SW480 (cell line): ENCODE measurements around the gene LDB3.

Source experiments
- DNase-seq: peaks from one replicate; pipeline ENCODE4 v3.0.0-alpha.2; 2016; ENCODE audit warnings: low spot score

Gene LDB3

GRCh38 chr10:86664341-86665217 lies 3.7 kb upstream of the LDB3 start:
- DNase-seq = no peak

GRCh38 chr10:86665218-86665607 lies 3.1 kb upstream of the LDB3 start:
- DNase-seq = no peak

- DNase-seq = no peak
These were observed 2.4 kb upstream of the LDB3 start for GRCh38 chr10:86665868-86666267.

- no peak for DNase-seq
These were observed 1.8 kb upstream of the LDB3 start for GRCh38 chr10:86666538-86666937.

GRCh38 chr10:86667421-86668181 lies 710 bp upstream of the LDB3 start:
- DNase-seq = no peak

GRCh38 chr10:86670290-86670811 lies 2.0 kb downstream of the LDB3 start:
- DNase-seq = no peak

GRCh38 chr10:86670876-86671275 lies 2.6 kb downstream of the LDB3 start:
- no peak for DNase-seq

- DNase-seq = no peak
These were observed 3.1 kb downstream of the LDB3 start for GRCh38 chr10:86671419-86671818.

- no peak for DNase-seq
These were observed 3.8 kb downstream of the LDB3 start for GRCh38 chr10:86671985-86672710.

- no peak for DNase-seq
These were observed 5.0 kb downstream of the LDB3 start for GRCh38 chr10:86673216-86673826.

- DNase-seq = no peak
These were observed 5.7 kb downstream of the LDB3 start for GRCh38 chr10:86673827-86674581.

- no peak for DNase-seq
These were observed 6.6 kb downstream of the LDB3 start for GRCh38 chr10:86674912-86675311.

GRCh38 chr10:86677374-86677773 lies 9.1 kb downstream of the LDB3 start:
- DNase-seq = no peak

- DNase-seq = no peak
These were observed 10.9 kb downstream of the LDB3 start for GRCh38 chr10:86678999-86679792.

- DNase-seq = no peak
These were observed 12.7 kb downstream of the LDB3 start for GRCh38 chr10:86681047-86681446.

- no peak for DNase-seq
These were observed 13.5 kb downstream of the LDB3 start for GRCh38 chr10:86681722-86682386.

- no peak for DNase-seq
These were observed 14.4 kb downstream of the LDB3 start for GRCh38 chr10:86682675-86683074.

- DNase-seq = no peak
These were observed 16.2 kb downstream of the LDB3 start for GRCh38 chr10:86684331-86685097.

GRCh38 chr10:86685416-86685815 lies 17.1 kb downstream of the LDB3 start:
- DNase-seq = no peak
